HCT116 (cell line): ENCODE results near the gene LMBRD2. TPM values are rescaled to one million over a fixed set of nuclear protein-coding genes. Genes with fewer than 3 reads are reported as not detected.

Experiments
- ATAC-seq: fragments of 200-7000 bp; cut with Tn5 transposase; 2 replicates; pipeline ENCODE4 v1.9.1; 2020; ENCODE audit warnings: mild to moderate bottlenecking, moderate library complexity
- BruUV-seq: library from RNA; stranded (reverse); fragments of 400-500 nt; replicated peaks from 2 replicates; lab custom pipeline; 2021; lab: Mats Ljungman, UMichigan
- CTCF ChIA-PET: fragments of 300-600 bp; sonication (Branson Sonifier 250); formaldehyde crosslinking; loops from one replicate; lab custom pipeline; 2021; ENCODE audit warnings: antibody characterized with exemption; lab: Charles Lee
- POLR2A ChIA-PET: fragments of 300-600, 350-600 bp; sonication (Branson Sonifier 250); formaldehyde crosslinking; loops from one replicate; lab custom pipeline; 2021; ENCODE audit warnings: antibody characterized with exemption; lab: Charles Lee
- RAD21 ChIA-PET, 2 experiments: fragments of 300-600 bp; sonication (Branson Sonifier 250); formaldehyde crosslinking; loops; one replicate each; lab custom pipeline; 2023; ENCODE audit warnings: low total read pairs in 2 of 2; ENCODE audit not compliant: uncharacterized antibody in 2 of 2, unreplicated experiment in 2 of 2, low non-redundant PET in 1 of 2; lab: Charles Lee
- DNase-seq: peaks from one replicate; pipeline ENCODE4 v3.0.0-alpha.2; 2010; ENCODE audit warnings: low read depth, low spot score
- H2AFZ ChIP-seq: fragments of 200-600 bp; shearing (Covaris generic), sonication (generic); 2 replicates; pipeline ENCODE4 v1.6.1; 2017; ENCODE audit warnings: low read depth, mixed run types, mixed read lengths, antibody characterized with exemption, low read length; ENCODE audit not compliant: poor library complexity, severe bottlenecking
- H3K27ac ChIP-seq: 2 replicates; pipeline ENCODE4 v1.5.1; 2012; ENCODE audit warnings: low read depth, low read length
- H3K27me3 ChIP-seq: fragments of 200-600 bp; sonication (generic); 2 replicates; pipeline ENCODE4 v1.6.1; 2016; ENCODE audit warnings: mixed run types, low read length, mixed read lengths; ENCODE audit not compliant: insufficient read depth
- H3K36me3 ChIP-seq, 2 experiments: fragments of 200-500 bp in 1 of 2; fragments of 200-600 bp in 1 of 2; sonication (Bioruptor generic) in 1 of 2; sonication (generic) in 1 of 2; 2 replicates each; pipeline versions ENCODE4 v1.5.1 to v1.6.1; 2014 to 2016; ENCODE audit warnings: low read length in 2 of 2, inconsistent platforms in 1 of 2, mixed read lengths in 1 of 2, mixed run types in 1 of 2; ENCODE audit not compliant: insufficient read depth in 2 of 2, control insufficient read depth in 1 of 2
- H3K4me1 ChIP-seq, 2 experiments: fragments of 200-600 bp in 1 of 2; sonication (generic) in 1 of 2; 2 replicates each; pipeline versions ENCODE4 v1.5.1 to v1.6.1; 2012 to 2017; ENCODE audit warnings: low read length in 2 of 2, inconsistent platforms in 1 of 2, mild to moderate bottlenecking in 1 of 2, mixed read lengths in 1 of 2, mixed run types in 1 of 2, moderate library complexity in 1 of 2; ENCODE audit not compliant: insufficient read depth in 2 of 2, control insufficient read depth in 1 of 2
- H3K4me2 ChIP-seq: fragments of 200-600 bp; sonication (generic); 2 replicates; pipeline ENCODE4 v1.6.1; 2017; ENCODE audit warnings: mixed run types, low read length, mixed read lengths
- H3K4me3 ChIP-seq, 2 experiments: fragments of 200-600 bp in 1 of 2; sonication (generic) in 1 of 2; replicated peaks in 1 of 2; 2 replicates each; pipeline ENCODE4 v1.5.1; 2011 to 2016; ENCODE audit warnings: low read length in 2 of 2, control low read depth in 1 of 2, low read depth in 1 of 2, mild to moderate bottlenecking in 1 of 2, mixed read lengths in 1 of 2, mixed run types in 1 of 2
- H3K79me2 ChIP-seq: fragments of 200-600 bp; sonication (generic); 2 replicates; pipeline ENCODE4 v1.6.1; 2017; ENCODE audit warnings: mild to moderate bottlenecking, mixed run types, low read length, moderate library complexity, mixed read lengths; ENCODE audit not compliant: insufficient read depth
- H3K9ac ChIP-seq: fragments of 200-600 bp; sonication (generic); 2 replicates; pipeline ENCODE4 v1.6.1; 2016; ENCODE audit warnings: low read length, mixed read lengths
- H3K9me2 ChIP-seq: fragments of 200-600 bp; sonication (generic), shearing (Covaris generic); 2 replicates; pipeline ENCODE4 v1.6.1; 2017; ENCODE audit warnings: mixed run types, mild to moderate bottlenecking, moderate library complexity; ENCODE audit not compliant: insufficient read depth
- H3K9me3 ChIP-seq, 2 experiments: fragments of 200-500 bp in 1 of 2; fragments of 200-600 bp in 1 of 2; sonication (Bioruptor generic) in 1 of 2; sonication (generic) in 1 of 2; 2 replicates each; pipeline ENCODE4 v1.6.1; 2014 to 2017; ENCODE audit warnings: low read length in 2 of 2, mixed read lengths in 2 of 2, inconsistent platforms in 1 of 2, low read depth in 1 of 2, mild to moderate bottlenecking in 1 of 2, mixed run types in 1 of 2, moderate library complexity in 1 of 2; ENCODE audit not compliant: control insufficient read depth in 1 of 2, insufficient read depth in 1 of 2
- H4K20me1 ChIP-seq: fragments of 200-600 bp; sonication (generic), shearing (Covaris generic); 2 replicates; pipeline ENCODE4 v1.6.1; 2017; ENCODE audit warnings: mixed run types, mild to moderate bottlenecking, moderate library complexity; ENCODE audit not compliant: insufficient read depth
- CEBPB ChIP-seq: IDR thresholded peaks from 2 replicates; pipeline ENCODE4 v1.6.1; 2012; ENCODE audit warnings: low read depth
- CTCF ChIP-seq, 3 experiments: fragments of 200-600 bp in 1 of 3; sonication (generic) in 1 of 3; IDR thresholded peaks in 2 of 3; conservative IDR thresholded peaks in 1 of 3; 2 replicates each; pipeline ENCODE4 v1.5.1; 2012 to 2017; ENCODE audit warnings: low read depth in 2 of 3, low read length in 2 of 3, antibody characterized with exemption in 1 of 3, borderline replicate concordance in 1 of 3, control low read depth in 1 of 3, mild to moderate bottlenecking in 1 of 3, mixed read lengths in 1 of 3, mixed run types in 1 of 3, moderate library complexity in 1 of 3; ENCODE audit not compliant: insufficient read depth in 1 of 3
- ELF1 ChIP-seq: IDR thresholded peaks from 2 replicates; pipeline ENCODE4 v1.6.1; 2012; ENCODE audit warnings: low read depth, borderline replicate concordance
- EZH2 ChIP-seq: fragments of 200-600 bp; sonication (generic); IDR thresholded peaks from 2 replicates; pipeline ENCODE4 v1.6.1; 2017; ENCODE audit warnings: antibody characterized with exemption, mixed run types
- EZH2phosphoT487 ChIP-seq: fragments of 200-600 bp; IDR thresholded peaks from 2 replicates; pipeline ENCODE4 v1.6.1; 2018; ENCODE audit warnings: antibody characterized with exemption, borderline replicate concordance
- JUND ChIP-seq: IDR thresholded peaks from 2 replicates; pipeline ENCODE4 v1.6.1; 2012
- POLR2A ChIP-seq: IDR thresholded peaks from 2 replicates; pipeline ENCODE4 v1.7.0; 2011; ENCODE audit warnings: borderline replicate concordance; ENCODE audit not compliant: insufficient read depth, insufficient read length; ENCODE audit errors: extremely low read depth
- POLR2AphosphoS5 ChIP-seq: IDR thresholded peaks from 2 replicates; pipeline ENCODE4 v1.6.1; 2011; ENCODE audit warnings: mild to moderate bottlenecking, low read depth, low read length, moderate library complexity
- SIN3A ChIP-seq: IDR thresholded peaks from 2 replicates; pipeline ENCODE4 v1.6.1; 2012; ENCODE audit warnings: low read depth
- SP1 ChIP-seq: IDR thresholded peaks from 2 replicates; pipeline ENCODE4 v1.6.1; 2012; ENCODE audit warnings: low read depth
- ZBTB33 ChIP-seq: IDR thresholded peaks from 2 replicates; pipeline ENCODE4 v1.6.1; 2011; ENCODE audit warnings: mild to moderate bottlenecking, low read length, moderate library complexity; ENCODE audit not compliant: insufficient replicate concordance; ENCODE audit errors: extremely low read depth
- ZFX ChIP-seq: fragments of 450-650 bp; IDR thresholded peaks from 2 replicates; pipeline ENCODE4 v1.6.1; 2017
- ZNF274 ChIP-seq: fragments of 200-500 bp; sonication (Bioruptor generic); IDR thresholded peaks from 2 replicates; pipeline ENCODE4 v1.6.1; 2014; ENCODE audit warnings: mild to moderate bottlenecking, low read depth, low read length, inconsistent platforms
- intact Hi-C: fragments of 100-400 bp; cut with micrococcal nuclease; formaldehyde crosslinking; loops from 2 replicates; pipeline ENCODE4 v1.10.0; 2022
- total RNA-seq: library from RNA; stranded (reverse); gene quantifications from one replicate; pipeline ENCODE4 v1.2.1, GENCODE V29; 2021; ENCODE audit not compliant: unreplicated experiment

The LMBRD2 gene
- total RNA-seq, 1 experiment from 2014 or later = 1.1 TPM

DNA sequence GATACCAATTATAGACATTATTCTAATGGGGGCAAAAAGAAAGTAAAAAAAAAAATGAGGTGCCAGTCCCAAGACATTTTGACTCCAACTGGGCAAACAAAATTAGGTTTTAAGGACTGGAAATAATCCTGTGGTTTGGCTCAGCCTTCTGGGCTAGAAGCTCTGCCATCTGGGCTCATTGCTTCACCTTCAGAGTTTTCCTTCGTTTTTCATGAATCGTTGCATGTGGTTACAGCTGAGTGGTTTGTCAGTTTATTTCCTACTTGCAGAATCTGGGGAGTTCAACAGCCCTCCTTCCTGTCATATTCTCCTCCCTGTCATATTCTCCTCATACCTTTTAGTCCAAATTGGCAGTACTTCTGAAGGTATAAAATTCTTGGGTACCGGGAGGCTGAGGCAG lies 97.0 kb downstream of the LMBRD2 start:
- H3K4me2 ChIP-seq = no peak overlapping the region
- no TSS peak for BruUV-seq
- no peak overlapping the region for H3K27ac ChIP-seq
- H4K20me1 ChIP-seq = no peaks in the 10 kb centered on the region
- no peaks in the 10 kb centered on the region for H3K79me2 ChIP-seq
- H3K9me3 ChIP-seq = no peaks in the 10 kb centered on the region
- H3K4me1 ChIP-seq = no peaks in the 10 kb centered on the region
- no peaks in the 10 kb centered on the region for H3K36me3 ChIP-seq
- no peak overlapping the region for H2AFZ ChIP-seq
- no peaks in the 10 kb centered on the region for H3K9me2 ChIP-seq
- intact Hi-C loops = no loop called here
- POLR2A ChIA-PET = no interaction called here
- peaks cover 33% of the 10 kb centered on the region for H3K27me3 ChIP-seq
- CTCF ChIA-PET = no interaction called here
- no peak for TF ChIP-seq POLR2AphosphoS5
- TF ChIP-seq POLR2A = no peak
- TF ChIP-seq CEBPB = no peak
- TF ChIP-seq EZH2phosphoT487 = no peak
- no peak for TF ChIP-seq EZH2
- no peak for TF ChIP-seq SIN3A
- TF ChIP-seq ELF1 = no peak
- no peak for TF ChIP-seq ZFX
- TF ChIP-seq CTCF (IDR thresholded peaks at IDR 0.05 in 2 of 3, conservative IDR thresholded peaks at IDR 0.05 in 1 of 3; ENCODE audit: borderline replicate concordance in 1 of 3, insufficient read depth in 1 of 3, low read depth in 2 of 3, low read length in 2 of 3) = no peak
- no peak for TF ChIP-seq JUND
- no peak for TF ChIP-seq SP1
- TF ChIP-seq ZNF274 = no peak
- TF ChIP-seq ZBTB33 = no peak
- H3K4me3 ChIP-seq = no peak overlapping the region
- RAD21 ChIA-PET = no interaction called here
- no peak for ATAC-seq
- H3K9ac ChIP-seq = no peak overlapping the region
- DNase-seq = no peak
